ENCODE measurements around the gene DPH5.

Gene DPH5

GRCh38 chr1:101017448-101017847 is 8.1 kb downstream of the DPH5 start:
- TF ChIP-seq ZFX (IDR thresholded peaks at IDR 0.05; ENCODE audit: borderline replicate concordance) (no peak), CTCF (IDR thresholded peaks at IDR 0.05) (no peak)
- H3K27ac ChIP-seq: no peak overlapping the region

- TF ChIP-seq CTCF (IDR thresholded peaks at IDR 0.05): no peak
- H3K27ac ChIP-seq: no peak overlapping the region
Observed at GRCh38 chr1:101013776-101014175, 11.8 kb downstream of the DPH5 start.

GRCh38 chr1:101008229-101008834 is 17.3 kb downstream of the DPH5 start:
- H3K27ac ChIP-seq: no peak overlapping the region
- TF ChIP-seq ZFX (IDR thresholded peaks at IDR 0.05; ENCODE audit: borderline replicate concordance): no peak

GRCh38 chr1:101006553-101006952 is 19.0 kb downstream of the DPH5 start:
- TF ChIP-seq ZFX (IDR thresholded peaks at IDR 0.05; ENCODE audit: borderline replicate concordance): no peak
- TF ChIP-seq CTCF (IDR thresholded peaks at IDR 0.05): no peak
- no peak overlapping the region for H3K27ac ChIP-seq

GRCh38 chr1:101005871-101006270 is 19.7 kb downstream of the DPH5 start:
- no peak overlapping the region for H3K27ac ChIP-seq
- TF ChIP-seq ZFX (IDR thresholded peaks at IDR 0.05; ENCODE audit: borderline replicate concordance) (no peak), CTCF (IDR thresholded peaks at IDR 0.05) (no peak)

- no peak overlapping the region for H3K27ac ChIP-seq
- no peak for TF ChIP-seq ZFX (IDR thresholded peaks at IDR 0.05; ENCODE audit: borderline replicate concordance)
- TF ChIP-seq CTCF (IDR thresholded peaks at IDR 0.05): no peak
Observed at GRCh38 chr1:101005183-101005582, 20.4 kb downstream of the DPH5 start.

- no peak for TF ChIP-seq CTCF (IDR thresholded peaks at IDR 0.05)
- TF ChIP-seq ZFX (IDR thresholded peaks at IDR 0.05; ENCODE audit: borderline replicate concordance): no peak
- no peak overlapping the region for H3K27ac ChIP-seq
Observed at GRCh38 chr1:101004670-101005069, 20.9 kb downstream of the DPH5 start.

GRCh38 chr1:101004061-101004460 is 21.5 kb downstream of the DPH5 start:
- no peak overlapping the region for H3K27ac ChIP-seq
- TF ChIP-seq CTCF (IDR thresholded peaks at IDR 0.05) (no peak), ZFX (IDR thresholded peaks at IDR 0.05; ENCODE audit: borderline replicate concordance) (no peak)
